Panc1 (cell line): ENCODE results near the gene RBMS3. TPM values are rescaled to one million over a fixed set of nuclear protein-coding genes. Genes with fewer than 3 reads are reported as not detected.

ENCODE experiments used
- ATAC-seq: fragments of 200-7000 bp; cut with Tn5 transposase; 2 replicates; pipeline ENCODE4 v1.9.1; 2020; ENCODE audit warnings: mild to moderate bottlenecking, moderate library complexity
- BruUV-seq: library from RNA; stranded (reverse); fragments of 400-500 nt; replicated peaks from 2 replicates; lab custom pipeline; 2021; lab: Mats Ljungman, UMichigan
- CTCF ChIA-PET: fragments of 300-600 bp; sonication (Branson Sonifier 250); formaldehyde crosslinking; loops from one replicate; lab custom pipeline; 2022; ENCODE audit warnings: antibody characterized with exemption; lab: Charles Lee
- POLR2A ChIA-PET: fragments of 300-600 bp; sonication (Branson Sonifier 250); formaldehyde crosslinking; loops from one replicate; lab custom pipeline; 2022; ENCODE audit warnings: antibody characterized with exemption; lab: Charles Lee
- DNase-seq: peaks from one replicate; pipeline ENCODE4 v3.0.0-alpha.2; 2010; ENCODE audit warnings: low read depth, low spot score
- H3K27ac ChIP-seq: 2 replicates; pipeline ENCODE4 v1.5.1; 2011; ENCODE audit warnings: mild to moderate bottlenecking, low read length, inconsistent platforms
- H3K27me3 ChIP-seq: fragments of 200-500 bp; sonication (Bioruptor generic); 2 replicates; pipeline ENCODE4 v1.6.0; 2014; ENCODE audit warnings: low read length, inconsistent platforms; ENCODE audit not compliant: control insufficient read depth, insufficient read depth
- H3K36me3 ChIP-seq: fragments of 200-500 bp; sonication (Bioruptor generic); 2 replicates; pipeline ENCODE4 v1.5.1; 2014; ENCODE audit warnings: inconsistent platforms, mild to moderate bottlenecking, low read length, moderate library complexity; ENCODE audit not compliant: control insufficient read depth, insufficient read depth
- H3K4me1 ChIP-seq: 2 replicates; pipeline ENCODE4 v1.5.1; 2011; ENCODE audit warnings: inconsistent platforms, mild to moderate bottlenecking, low read length, moderate library complexity; ENCODE audit not compliant: control insufficient read depth, insufficient read depth
- H3K4me3 ChIP-seq, 2 experiments: 2 replicates each; pipeline ENCODE4 v1.5.1; 2011 to 2012; ENCODE audit warnings: low read depth in 2 of 2, low read length in 2 of 2, mild to moderate bottlenecking in 2 of 2, inconsistent platforms in 1 of 2, moderate library complexity in 1 of 2
- H3K9me3 ChIP-seq: fragments of 200-500 bp; sonication (Bioruptor generic); 2 replicates; pipeline ENCODE4 v1.5.1; 2014; ENCODE audit warnings: low read depth, mild to moderate bottlenecking, inconsistent platforms, low read length, moderate library complexity; ENCODE audit not compliant: control insufficient read depth, insufficient read depth
- CTCF ChIP-seq: fragments of 450-650 bp; IDR thresholded peaks from 2 replicates; pipeline ENCODE4 v1.5.1; 2017; ENCODE audit warnings: mild to moderate bottlenecking
- POLR2AphosphoS5 ChIP-seq: IDR thresholded peaks from 2 replicates; pipeline ENCODE4 v1.6.1; 2012; ENCODE audit warnings: mild to moderate bottlenecking, low read depth, low read length, moderate library complexity
- REST ChIP-seq, 2 experiments: IDR thresholded peaks; 2 replicates each; pipeline ENCODE4 v1.6.1; 2011 to 2012; ENCODE audit warnings: low read depth in 2 of 2, control low read depth in 1 of 2, low read length in 1 of 2, mild to moderate bottlenecking in 1 of 2, moderate library complexity in 1 of 2; ENCODE audit not compliant: insufficient read depth in 1 of 2
- SIN3A ChIP-seq: IDR thresholded peaks from 2 replicates; pipeline ENCODE4 v1.6.1; 2012; ENCODE audit warnings: low read depth, mild to moderate bottlenecking, low read length, moderate library complexity, borderline replicate concordance; ENCODE audit not compliant: insufficient read depth
- TCF7L2 ChIP-seq: IDR thresholded peaks from 2 replicates; pipeline ENCODE4 v1.6.1; 2011; ENCODE audit warnings: mild to moderate bottlenecking, low read depth, low read length, inconsistent platforms
- in situ Hi-C: cut with HindIII; loops from 2 replicates; pipeline ENCODE4 v1.10.0; 2016; ENCODE audit warnings: low sequenced_read_pairs, low pct_unique_long_range_greater_than_20kb
- intact Hi-C: fragments of 100-400 bp; cut with micrococcal nuclease; formaldehyde crosslinking; loops from one replicate; pipeline ENCODE4 v1.10.0; 2022; ENCODE audit not compliant: unreplicated experiment
- total RNA-seq: library from RNA; stranded (reverse); gene quantifications from one replicate; pipeline ENCODE4 v1.2.1, GENCODE V29; 2021; ENCODE audit not compliant: unreplicated experiment

RBMS3 gene
- total RNA-seq, 1 experiment from 2014 or later, result 1.1 TPM

GRCh38 chr3:30024466-30024865 is 743.6 kb downstream of the RBMS3 start:
- Histone ChIP-seq H3K27ac (no peak overlapping the region), H3K27me3 (no peaks in the 10 kb centered on the region), H3K9me3 (no peaks in the 10 kb centered on the region), H3K4me1 (no peaks in the 10 kb centered on the region), H3K4me3 (no peak overlapping the region), H3K36me3 (no peaks in the 10 kb centered on the region)
- TF ChIP-seq REST (IDR thresholded peaks at IDR 0.05; ENCODE audit: insufficient read depth in 1 of 2, low read depth in 2 of 2, low read length in 1 of 2) (no peak), TCF7L2 (no peak)
- CTCF ChIA-PET, result no interaction called here
- ATAC-seq (no peak), DNase-seq (no peak)
- no TSS peak for BruUV-seq
- in situ Hi-C loops, result no loop called here
- POLR2A ChIA-PET, result interaction anchor here (0.6 kb wide), 1 partner anchor 155 kb away, joined by 3 read pairs; no protein-coding TSS in a partner anchor
- intact Hi-C loops, result no loop called here

GRCh38 chr3:30026851-30027250 is 746.0 kb downstream of the RBMS3 start:
- H3K36me3 ChIP-seq, result no peaks in the 10 kb centered on the region
- CTCF ChIA-PET, result no interaction called here
- in situ Hi-C loops, result no loop called here

More at GRCh38 chr3:30026851-30027250, 746.0 kb downstream of the RBMS3 start:
- TF ChIP-seq TCF7L2 (no peak), SIN3A (no peak), REST (IDR thresholded peaks at IDR 0.05; ENCODE audit: insufficient read depth in 1 of 2, low read depth in 2 of 2, low read length in 1 of 2) (no peak), POLR2AphosphoS5 (no peak), CTCF (no peak)
- ATAC-seq (no peak), DNase-seq (no peak)
- Histone ChIP-seq H3K27ac (no peak overlapping the region), H3K27me3 (no peaks in the 10 kb centered on the region), H3K9me3 (no peaks in the 10 kb centered on the region), H3K4me3 (no peak overlapping the region), H3K4me1 (no peaks in the 10 kb centered on the region)
- intact Hi-C loops, result no loop called here
- no TSS peak for BruUV-seq
- POLR2A ChIA-PET, result no interaction called here
